K562 (cell line): ENCODE measurements around the gene ZNF792. TPM values are rescaled to one million over a fixed set of nuclear protein-coding genes. Genes with fewer than 3 reads are reported as not detected.

Experiments
- NR2C1 ChIP-seq, 2 experiments: fragments of 450-650 bp; IDR thresholded peaks; 2 replicates each; pipeline ENCODE4 v1.6.1; 2017; ENCODE audit warnings: mild to moderate bottlenecking in 2 of 2, antibody characterized with exemption in 1 of 2, inconsistent platforms in 1 of 2, missing compliant biosample characterization in 1 of 2, missing genetic modification characterization in 1 of 2
- polyA plus RNA-seq, 8 experiments: library from polyadenylated mRNA; depleted of rRNA in 4 of 8; stranded (reverse) in 5 of 8; unstranded in 3 of 8; fragments of >200 nt; fragmentation: Nextera tagmentation in 2 of 8; fragmentation: Illumina TruSeq in 1 of 8; extraction: Ambion mirVana in 2 of 8; extraction: Trizol in 1 of 8; gene quantifications; 2 replicates each; pipeline versions ENCODE4 v1.2.1 to v1.2.3, GENCODE V29; 2011 to 2014; ENCODE audit warnings: inconsistent platforms in 1 of 8, missing spikeins in 1 of 8
- total RNA-seq, 7 experiments: library from RNA; depleted of rRNA in 6 of 7; stranded (reverse); fragments of >200 nt in 6 of 7; fragmentation: Illumina TruSeq in 2 of 7; extraction: Trizol in 2 of 7; gene quantifications; 2 replicates each; pipeline versions ENCODE4 v1.2.1 to v1.2.3, GENCODE V29; 2011 to 2021; ENCODE audit warnings: low replicate concordance in 1 of 7
- TF ChIP-seq, protein P1 (sequence below), 2 experiments: fragments of 450-650 bp; IDR thresholded peaks; 2 replicates each; pipeline ENCODE4 v1.6.1; 2016; ENCODE audit warnings: mild to moderate bottlenecking in 2 of 2, borderline replicate concordance in 1 of 2, low read depth in 1 of 2, moderate library complexity in 1 of 2
- TF ChIP-seq, protein P2 (sequence below): fragments of 450-650 bp; IDR thresholded peaks from 2 replicates; pipeline ENCODE4 v1.6.1; 2016; ENCODE audit warnings: missing biosample characterization, missing genetic modification characterization
- TF ChIP-seq, protein P3 (sequence below): fragments of 150-350 bp; IDR thresholded peaks from 2 replicates; pipeline ENCODE4 v1.6.1; 2014; ENCODE audit warnings: low read depth, mild to moderate bottlenecking, low read length, borderline replicate concordance

ZNF792 gene
- total and polyA plus RNA-seq, 9 of the 15 experiments (the other 6 are each of a cell fraction or from before 2014, with no cell fraction given): 3.3 to 16.5 (median 10.4) TPM

DNA sequence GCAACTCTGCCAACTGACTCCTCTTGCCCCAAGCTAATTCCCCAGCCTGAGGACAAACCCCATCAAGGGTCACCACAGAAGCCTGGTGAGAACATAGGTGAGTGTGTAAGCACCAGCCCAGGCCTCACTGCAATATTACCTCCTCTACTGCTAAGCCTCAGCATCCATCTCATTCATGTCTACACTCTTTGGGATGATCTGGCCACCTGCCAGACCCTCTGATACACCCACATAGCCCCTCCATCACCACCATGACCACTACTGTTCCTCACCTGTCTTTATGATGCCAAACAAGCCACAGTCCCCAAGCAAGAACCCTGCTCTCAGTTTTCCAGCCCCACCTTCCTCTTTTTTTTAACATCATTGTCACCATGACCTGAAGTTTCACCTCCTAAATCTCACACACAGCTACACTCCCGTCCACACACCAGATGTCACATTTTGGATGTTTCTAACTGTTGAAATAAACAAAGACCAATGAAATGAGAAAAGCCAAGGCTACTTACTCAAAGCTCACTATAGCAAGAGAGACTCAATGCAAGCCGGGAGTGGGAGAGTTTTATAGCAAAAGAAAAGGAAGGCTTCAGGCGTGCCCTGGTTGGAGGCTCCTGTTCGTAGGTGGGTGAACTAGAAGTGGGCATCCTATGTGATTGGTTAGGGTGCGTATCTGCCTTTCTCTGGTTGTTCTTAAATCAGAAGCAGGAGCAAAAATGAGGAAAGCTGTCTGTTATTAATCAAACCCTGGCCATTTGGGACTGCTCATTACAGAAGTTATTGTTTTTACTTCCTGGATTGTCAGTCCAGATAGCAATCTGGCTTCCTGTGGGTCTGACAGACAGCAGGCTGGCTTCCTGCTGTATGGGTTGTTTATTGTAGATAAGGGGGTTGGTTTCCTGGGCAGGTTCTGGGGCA lies 2.0 kb downstream of the ZNF792 start (continued):
- TF ChIP-seq, protein P1, sequence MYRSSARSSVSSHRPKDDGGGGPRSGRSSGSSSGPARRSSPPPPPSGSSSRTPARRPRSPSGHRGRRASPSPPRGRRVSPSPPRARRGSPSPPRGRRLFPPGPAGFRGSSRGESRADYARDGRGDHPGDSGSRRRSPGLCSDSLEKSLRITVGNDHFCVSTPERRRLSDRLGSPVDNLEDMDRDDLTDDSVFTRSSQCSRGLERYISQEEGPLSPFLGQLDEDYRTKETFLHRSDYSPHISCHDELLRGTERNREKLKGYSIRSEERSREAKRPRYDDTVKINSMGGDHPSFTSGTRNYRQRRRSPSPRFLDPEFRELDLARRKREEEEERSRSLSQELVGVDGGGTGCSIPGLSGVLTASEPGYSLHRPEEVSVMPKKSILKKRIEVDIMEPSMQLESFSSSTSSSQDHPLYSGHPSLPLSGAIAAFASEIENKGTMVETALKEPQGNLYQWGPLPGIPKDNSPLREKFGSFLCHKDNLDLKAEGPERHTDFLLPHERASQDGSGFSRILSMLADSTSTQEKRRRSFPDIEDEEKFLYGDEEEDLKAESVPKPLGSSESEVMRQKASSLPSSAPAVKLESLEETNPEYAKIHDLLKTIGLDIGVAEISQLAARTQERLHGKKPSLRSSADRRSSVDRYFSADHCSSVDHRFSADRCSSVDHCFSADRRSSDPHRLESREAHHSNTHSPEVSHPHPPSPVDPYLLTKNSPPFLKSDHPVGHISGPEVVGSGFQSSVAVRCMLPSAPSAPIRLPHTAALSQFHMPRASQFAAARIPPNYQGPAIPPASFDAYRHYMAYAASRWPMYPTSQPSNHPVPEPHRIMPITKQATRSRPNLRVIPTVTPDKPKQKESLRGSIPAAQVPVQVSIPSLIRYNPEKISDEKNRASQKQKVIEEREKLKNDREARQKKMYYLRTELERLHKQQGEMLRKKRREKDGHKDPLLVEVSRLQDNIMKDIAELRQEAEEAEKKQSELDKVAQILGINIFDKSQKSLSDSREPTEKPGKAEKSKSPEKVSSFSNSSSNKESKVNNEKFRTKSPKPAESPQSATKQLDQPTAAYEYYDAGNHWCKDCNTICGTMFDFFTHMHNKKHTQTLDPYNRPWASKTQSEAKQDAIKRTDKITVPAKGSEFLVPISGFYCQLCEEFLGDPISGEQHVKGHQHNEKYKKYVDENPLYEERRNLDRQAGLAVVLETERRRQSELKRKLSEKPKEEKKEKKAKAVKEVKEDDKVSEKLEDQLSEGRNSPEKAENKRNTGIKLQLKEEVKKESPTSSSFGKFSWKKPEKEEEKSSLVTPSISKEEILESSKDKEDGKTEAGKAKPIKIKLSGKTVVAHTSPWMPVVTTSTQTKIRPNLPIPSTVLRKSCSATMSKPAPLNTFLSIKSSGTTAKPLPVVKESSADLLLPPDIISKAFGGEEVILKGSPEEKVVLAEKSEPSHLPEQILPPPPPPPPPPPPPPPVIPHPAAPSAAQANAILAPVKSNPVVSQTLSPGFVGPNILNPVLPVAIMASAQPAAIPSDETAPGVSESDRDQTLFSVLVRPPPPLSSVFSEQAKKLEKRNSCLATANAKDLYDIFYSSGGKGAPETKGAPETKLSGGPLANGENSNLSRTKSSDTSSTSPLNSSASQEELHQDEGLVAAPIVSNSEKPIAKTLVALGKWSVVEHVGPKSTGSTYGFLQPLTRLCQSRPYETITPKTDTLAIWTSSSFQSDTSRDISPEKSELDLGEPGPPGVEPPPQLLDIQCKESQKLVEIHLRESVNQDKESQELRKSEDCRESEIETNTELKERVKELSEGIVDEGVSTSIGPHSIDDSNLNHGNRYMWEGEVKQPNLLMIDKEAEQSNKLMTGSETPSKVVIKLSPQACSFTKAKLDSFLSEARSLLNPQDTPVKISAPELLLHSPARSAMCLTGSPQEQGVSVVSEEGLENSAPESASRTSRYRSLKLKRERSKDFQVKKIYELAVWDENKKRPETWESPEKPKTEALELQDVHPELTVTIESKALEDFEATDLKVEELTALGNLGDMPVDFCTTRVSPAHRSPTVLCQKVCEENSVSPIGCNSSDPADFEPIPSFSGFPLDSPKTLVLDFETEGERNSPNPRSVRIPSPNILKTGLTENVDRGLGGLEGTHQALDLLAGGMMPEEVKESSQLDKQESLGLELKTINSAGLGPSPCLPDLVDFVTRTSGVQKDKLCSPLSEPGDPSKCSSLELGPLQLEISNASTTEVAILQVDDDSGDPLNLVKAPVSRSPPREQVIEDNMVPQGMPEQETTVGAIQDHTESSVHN (IDR thresholded peaks at IDR 0.05; ENCODE audit: borderline replicate concordance in 1 of 2, low read depth in 1 of 2): no peak
- TF ChIP-seq, protein P2, sequence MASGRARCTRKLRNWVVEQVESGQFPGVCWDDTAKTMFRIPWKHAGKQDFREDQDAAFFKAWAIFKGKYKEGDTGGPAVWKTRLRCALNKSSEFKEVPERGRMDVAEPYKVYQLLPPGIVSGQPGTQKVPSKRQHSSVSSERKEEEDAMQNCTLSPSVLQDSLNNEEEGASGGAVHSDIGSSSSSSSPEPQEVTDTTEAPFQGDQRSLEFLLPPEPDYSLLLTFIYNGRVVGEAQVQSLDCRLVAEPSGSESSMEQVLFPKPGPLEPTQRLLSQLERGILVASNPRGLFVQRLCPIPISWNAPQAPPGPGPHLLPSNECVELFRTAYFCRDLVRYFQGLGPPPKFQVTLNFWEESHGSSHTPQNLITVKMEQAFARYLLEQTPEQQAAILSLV: no peak
- TF ChIP-seq, protein P3, sequence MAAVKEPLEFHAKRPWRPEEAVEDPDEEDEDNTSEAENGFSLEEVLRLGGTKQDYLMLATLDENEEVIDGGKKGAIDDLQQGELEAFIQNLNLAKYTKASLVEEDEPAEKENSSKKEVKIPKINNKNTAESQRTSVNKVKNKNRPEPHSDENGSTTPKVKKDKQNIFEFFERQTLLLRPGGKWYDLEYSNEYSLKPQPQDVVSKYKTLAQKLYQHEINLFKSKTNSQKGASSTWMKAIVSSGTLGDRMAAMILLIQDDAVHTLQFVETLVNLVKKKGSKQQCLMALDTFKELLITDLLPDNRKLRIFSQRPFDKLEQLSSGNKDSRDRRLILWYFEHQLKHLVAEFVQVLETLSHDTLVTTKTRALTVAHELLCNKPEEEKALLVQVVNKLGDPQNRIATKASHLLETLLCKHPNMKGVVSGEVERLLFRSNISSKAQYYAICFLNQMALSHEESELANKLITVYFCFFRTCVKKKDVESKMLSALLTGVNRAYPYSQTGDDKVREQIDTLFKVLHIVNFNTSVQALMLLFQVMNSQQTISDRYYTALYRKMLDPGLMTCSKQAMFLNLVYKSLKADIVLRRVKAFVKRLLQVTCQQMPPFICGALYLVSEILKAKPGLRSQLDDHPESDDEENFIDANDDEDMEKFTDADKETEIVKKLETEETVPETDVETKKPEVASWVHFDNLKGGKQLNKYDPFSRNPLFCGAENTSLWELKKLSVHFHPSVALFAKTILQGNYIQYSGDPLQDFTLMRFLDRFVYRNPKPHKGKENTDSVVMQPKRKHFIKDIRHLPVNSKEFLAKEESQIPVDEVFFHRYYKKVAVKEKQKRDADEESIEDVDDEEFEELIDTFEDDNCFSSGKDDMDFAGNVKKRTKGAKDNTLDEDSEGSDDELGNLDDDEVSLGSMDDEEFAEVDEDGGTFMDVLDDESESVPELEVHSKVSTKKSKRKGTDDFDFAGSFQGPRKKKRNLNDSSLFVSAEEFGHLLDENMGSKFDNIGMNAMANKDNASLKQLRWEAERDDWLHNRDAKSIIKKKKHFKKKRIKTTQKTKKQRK: no peak
- TF ChIP-seq NR2C1 (IDR thresholded peaks at IDR 0.05) (no peak), NR2C1 (tag; IDR thresholded peaks at IDR 0.05) (peak; percentile 38; the same call in 1 of the 2 replicates)
